Panc1 (cell line): ENCODE results near the gene MGAT4A. TPM values are rescaled to one million over a fixed set of nuclear protein-coding genes. Genes with fewer than 3 reads are reported as not detected.

Experiments used
- ATAC-seq: fragments of 200-7000 bp; cut with Tn5 transposase; 2 replicates; pipeline ENCODE4 v1.9.1; 2020; ENCODE audit warnings: mild to moderate bottlenecking, moderate library complexity
- BruUV-seq: library from RNA; stranded (reverse); fragments of 400-500 nt; replicated peaks from 2 replicates; lab custom pipeline; 2021; lab: Mats Ljungman, UMichigan
- CTCF ChIA-PET: fragments of 300-600 bp; sonication (Branson Sonifier 250); formaldehyde crosslinking; loops from one replicate; lab custom pipeline; 2022; ENCODE audit warnings: antibody characterized with exemption; lab: Charles Lee
- POLR2A ChIA-PET: fragments of 300-600 bp; sonication (Branson Sonifier 250); formaldehyde crosslinking; loops from one replicate; lab custom pipeline; 2022; ENCODE audit warnings: antibody characterized with exemption; lab: Charles Lee
- DNase-seq: peaks from one replicate; pipeline ENCODE4 v3.0.0-alpha.2; 2010; ENCODE audit warnings: low read depth, low spot score
- H3K27ac ChIP-seq: 2 replicates; pipeline ENCODE4 v1.5.1; 2011; ENCODE audit warnings: mild to moderate bottlenecking, low read length, inconsistent platforms
- H3K27me3 ChIP-seq: fragments of 200-500 bp; sonication (Bioruptor generic); 2 replicates; pipeline ENCODE4 v1.6.0; 2014; ENCODE audit warnings: low read length, inconsistent platforms; ENCODE audit not compliant: control insufficient read depth, insufficient read depth
- H3K36me3 ChIP-seq: fragments of 200-500 bp; sonication (Bioruptor generic); 2 replicates; pipeline ENCODE4 v1.5.1; 2014; ENCODE audit warnings: inconsistent platforms, mild to moderate bottlenecking, low read length, moderate library complexity; ENCODE audit not compliant: control insufficient read depth, insufficient read depth
- H3K4me1 ChIP-seq: 2 replicates; pipeline ENCODE4 v1.5.1; 2011; ENCODE audit warnings: inconsistent platforms, mild to moderate bottlenecking, low read length, moderate library complexity; ENCODE audit not compliant: control insufficient read depth, insufficient read depth
- H3K4me3 ChIP-seq, 2 experiments: 2 replicates each; pipeline ENCODE4 v1.5.1; 2011 to 2012; ENCODE audit warnings: low read depth in 2 of 2, low read length in 2 of 2, mild to moderate bottlenecking in 2 of 2, inconsistent platforms in 1 of 2, moderate library complexity in 1 of 2
- H3K9me3 ChIP-seq: fragments of 200-500 bp; sonication (Bioruptor generic); 2 replicates; pipeline ENCODE4 v1.5.1; 2014; ENCODE audit warnings: low read depth, mild to moderate bottlenecking, inconsistent platforms, low read length, moderate library complexity; ENCODE audit not compliant: control insufficient read depth, insufficient read depth
- CTCF ChIP-seq: fragments of 450-650 bp; IDR thresholded peaks from 2 replicates; pipeline ENCODE4 v1.5.1; 2017; ENCODE audit warnings: mild to moderate bottlenecking
- POLR2AphosphoS5 ChIP-seq: IDR thresholded peaks from 2 replicates; pipeline ENCODE4 v1.6.1; 2012; ENCODE audit warnings: mild to moderate bottlenecking, low read depth, low read length, moderate library complexity
- REST ChIP-seq, 2 experiments: IDR thresholded peaks; 2 replicates each; pipeline ENCODE4 v1.6.1; 2011 to 2012; ENCODE audit warnings: low read depth in 2 of 2, control low read depth in 1 of 2, low read length in 1 of 2, mild to moderate bottlenecking in 1 of 2, moderate library complexity in 1 of 2; ENCODE audit not compliant: insufficient read depth in 1 of 2
- SIN3A ChIP-seq: IDR thresholded peaks from 2 replicates; pipeline ENCODE4 v1.6.1; 2012; ENCODE audit warnings: low read depth, mild to moderate bottlenecking, low read length, moderate library complexity, borderline replicate concordance; ENCODE audit not compliant: insufficient read depth
- TCF7L2 ChIP-seq: IDR thresholded peaks from 2 replicates; pipeline ENCODE4 v1.6.1; 2011; ENCODE audit warnings: mild to moderate bottlenecking, low read depth, low read length, inconsistent platforms
- in situ Hi-C: cut with HindIII; loops from 2 replicates; pipeline ENCODE4 v1.10.0; 2016; ENCODE audit warnings: low sequenced_read_pairs, low pct_unique_long_range_greater_than_20kb
- intact Hi-C: fragments of 100-400 bp; cut with micrococcal nuclease; formaldehyde crosslinking; loops from one replicate; pipeline ENCODE4 v1.10.0; 2022; ENCODE audit not compliant: unreplicated experiment
- total RNA-seq: library from RNA; stranded (reverse); gene quantifications from one replicate; pipeline ENCODE4 v1.2.1, GENCODE V29; 2021; ENCODE audit not compliant: unreplicated experiment

MGAT4A gene
- total RNA-seq, 1 experiment from 2014 or later: 4.4 TPM

DNA sequence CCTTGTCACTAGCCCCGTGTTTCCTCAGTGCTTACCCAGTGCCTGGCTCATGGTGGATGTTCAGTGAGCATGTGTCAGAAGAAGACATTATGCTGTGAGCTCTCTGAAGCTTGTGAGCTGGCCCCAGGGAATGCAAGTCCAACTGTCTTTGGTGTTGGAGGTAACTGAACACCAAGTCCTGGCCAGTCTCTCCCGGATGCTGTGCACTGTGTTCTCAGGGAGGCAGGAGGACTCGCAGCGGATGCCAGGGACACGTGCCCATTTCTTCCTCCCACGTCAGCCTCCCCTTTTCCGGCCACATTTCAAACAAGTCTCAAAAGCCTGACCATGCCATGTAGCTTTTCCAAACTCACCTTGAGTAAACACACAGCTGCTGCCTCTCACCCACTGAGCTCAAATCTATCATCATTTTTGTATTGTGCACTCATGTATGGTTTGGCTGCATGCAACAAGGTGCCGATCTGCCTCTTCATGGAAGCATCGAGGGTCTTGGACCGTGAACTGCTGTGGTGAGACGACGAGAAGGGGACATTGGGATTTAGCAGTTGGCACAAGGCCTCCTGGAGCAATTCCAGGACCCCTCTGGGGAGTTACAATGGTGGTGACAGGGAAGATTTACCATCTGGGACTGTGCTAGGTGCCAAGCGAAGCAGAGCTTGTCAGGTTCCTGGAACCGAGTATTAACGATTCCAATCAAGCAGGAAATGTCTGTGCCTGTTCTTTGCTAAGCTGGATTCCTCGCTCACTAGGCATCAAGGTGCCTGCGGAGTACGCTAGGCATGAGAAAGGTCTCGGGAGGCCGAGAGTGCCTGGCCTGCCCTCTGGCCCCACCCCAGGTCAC is 44.4 kb upstream of the MGAT4A start:
- in situ Hi-C loops: no loop called here
- Histone ChIP-seq H3K4me1 (no peaks in the 10 kb centered on the region; the same call in 1 of the 2 replicates), H3K4me3 (no peak overlapping the region), H3K27me3 (no peaks in the 10 kb centered on the region), H3K9me3 (no peaks in the 10 kb centered on the region), H3K36me3 (no peaks in the 10 kb centered on the region), H3K27ac (no peak overlapping the region)
- CTCF ChIA-PET: no interaction called here
- TF ChIP-seq TCF7L2: no peak
- no peak for TF ChIP-seq REST (IDR thresholded peaks at IDR 0.05; ENCODE audit: insufficient read depth in 1 of 2, low read depth in 2 of 2, low read length in 1 of 2)
- no peak for TF ChIP-seq POLR2AphosphoS5
- no peak for TF ChIP-seq CTCF
- no peak for TF ChIP-seq SIN3A
- POLR2A ChIA-PET: interaction anchor here (0.6 kb wide), 1 partner anchor 94 kb away, joined by 3 read pairs; no protein-coding TSS in a partner anchor
- intact Hi-C loops: no loop called here
- BruUV-seq: no TSS peak
- ATAC-seq (no peak), DNase-seq (no peak)

GRCh38 chr2:98773907-98774306 is 43.0 kb upstream of the MGAT4A start:
- H3K36me3 ChIP-seq: no peaks in the 10 kb centered on the region
- H3K4me3 ChIP-seq: no peak overlapping the region
- no peak for ATAC-seq
- CTCF ChIA-PET: no interaction called here
- POLR2A ChIA-PET: no interaction called here
- no peak overlapping the region for H3K27ac ChIP-seq
- intact Hi-C loops (no loop called here), in situ Hi-C loops (no loop called here)
- H3K4me1 ChIP-seq: no peaks in the 10 kb centered on the region; the same call in 1 of the 2 replicates
- no peak for TF ChIP-seq REST (IDR thresholded peaks at IDR 0.05; ENCODE audit: insufficient read depth in 1 of 2, low read depth in 2 of 2, low read length in 1 of 2)
- TF ChIP-seq POLR2AphosphoS5: no peak
- TF ChIP-seq CTCF: no peak
- TF ChIP-seq SIN3A: no peak
- TF ChIP-seq TCF7L2: no peak
- no peaks in the 10 kb centered on the region for H3K27me3 ChIP-seq
- DNase-seq: no peak
- H3K9me3 ChIP-seq: no peaks in the 10 kb centered on the region
- no TSS peak for BruUV-seq
